SW480 (cell line): ENCODE results near the gene OST4.

Source experiments
- DNase-seq: peaks from one replicate; pipeline ENCODE4 v3.0.0-alpha.2; 2016; ENCODE audit warnings: low spot score

OST4 gene

DNA sequence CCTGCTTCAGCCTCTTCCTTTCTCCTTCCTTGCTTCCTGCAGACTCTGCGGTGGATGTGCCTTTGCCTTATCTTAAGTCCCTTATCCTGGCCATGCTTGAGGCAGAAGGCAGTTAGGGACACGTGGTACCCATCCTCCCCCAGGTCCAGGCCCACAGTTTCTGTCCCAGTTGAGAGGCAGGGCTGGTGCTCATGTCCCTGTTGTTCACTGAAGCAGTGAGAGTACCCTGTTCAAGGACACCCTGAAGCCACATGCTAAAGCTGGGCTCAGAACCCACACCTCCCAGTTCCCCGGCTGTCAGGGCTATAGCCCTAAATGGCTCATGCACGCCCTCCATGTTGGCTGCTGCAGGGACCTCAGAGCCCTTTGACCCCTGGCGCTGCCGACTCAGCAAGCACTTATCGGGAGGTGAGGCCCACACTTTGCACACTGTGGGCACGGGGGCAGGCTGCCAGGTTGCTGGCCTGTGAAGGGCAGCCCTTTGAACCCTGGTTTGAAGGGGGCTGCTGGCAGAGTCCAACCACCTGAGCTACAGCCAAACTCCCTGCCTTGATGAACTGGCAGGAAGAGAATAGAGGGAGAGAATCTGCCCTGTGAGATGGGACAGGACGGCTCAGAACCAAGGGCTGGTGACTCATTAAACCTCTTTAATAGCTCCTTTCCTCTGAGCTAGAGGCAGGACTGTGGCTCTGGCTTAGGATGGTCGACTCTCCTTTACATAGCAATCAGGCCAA, 21.4 kb upstream of the OST4 start:
- DNase-seq = no peak

DNA sequence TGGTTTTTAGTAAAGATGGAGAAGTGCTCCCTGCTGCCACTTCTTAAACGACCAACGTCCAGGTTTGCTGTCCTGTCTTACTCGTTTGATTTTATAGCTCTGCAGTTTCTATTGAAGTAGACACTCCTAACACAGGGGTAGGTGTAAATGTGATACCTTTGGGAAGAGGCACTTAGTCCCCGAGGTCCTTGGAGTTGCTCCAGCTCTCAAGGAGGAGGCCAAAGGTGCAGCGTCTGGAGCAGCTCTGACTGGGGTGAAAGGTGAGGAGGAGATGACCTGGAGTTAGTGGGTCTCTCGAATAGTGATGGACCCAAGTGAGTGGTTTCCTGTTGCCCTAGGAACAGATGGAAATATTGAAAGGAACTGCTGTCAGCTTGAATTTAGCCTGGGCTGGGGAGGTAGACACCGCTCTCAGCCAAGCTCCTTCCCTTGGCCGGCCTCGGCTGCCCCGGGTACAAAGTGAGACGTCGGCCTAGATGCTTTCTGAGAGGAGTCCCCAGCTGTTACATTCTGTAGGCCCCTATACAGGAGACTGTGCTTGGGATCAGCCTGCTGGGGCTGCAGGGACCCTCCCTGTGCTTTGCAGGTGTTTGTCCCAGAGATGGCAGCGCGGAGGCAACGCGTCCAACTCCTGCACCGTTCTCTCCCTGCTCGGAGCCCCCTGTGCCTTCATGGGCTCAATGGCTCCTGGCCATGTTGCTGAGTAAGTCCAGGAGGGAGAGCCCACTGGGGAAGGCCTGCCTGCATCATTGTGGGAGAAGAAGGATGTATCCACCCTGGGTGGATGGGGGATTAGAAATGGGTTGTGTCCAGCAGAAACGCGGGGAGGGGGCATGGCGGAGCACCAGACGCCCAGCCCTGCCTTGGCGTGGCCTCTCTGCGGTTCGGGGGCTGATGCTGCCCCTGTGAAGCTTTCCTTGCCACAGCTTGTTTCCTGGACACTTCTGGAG, 20.6 kb upstream of the OST4 start:
- no peak for DNase-seq

DNA sequence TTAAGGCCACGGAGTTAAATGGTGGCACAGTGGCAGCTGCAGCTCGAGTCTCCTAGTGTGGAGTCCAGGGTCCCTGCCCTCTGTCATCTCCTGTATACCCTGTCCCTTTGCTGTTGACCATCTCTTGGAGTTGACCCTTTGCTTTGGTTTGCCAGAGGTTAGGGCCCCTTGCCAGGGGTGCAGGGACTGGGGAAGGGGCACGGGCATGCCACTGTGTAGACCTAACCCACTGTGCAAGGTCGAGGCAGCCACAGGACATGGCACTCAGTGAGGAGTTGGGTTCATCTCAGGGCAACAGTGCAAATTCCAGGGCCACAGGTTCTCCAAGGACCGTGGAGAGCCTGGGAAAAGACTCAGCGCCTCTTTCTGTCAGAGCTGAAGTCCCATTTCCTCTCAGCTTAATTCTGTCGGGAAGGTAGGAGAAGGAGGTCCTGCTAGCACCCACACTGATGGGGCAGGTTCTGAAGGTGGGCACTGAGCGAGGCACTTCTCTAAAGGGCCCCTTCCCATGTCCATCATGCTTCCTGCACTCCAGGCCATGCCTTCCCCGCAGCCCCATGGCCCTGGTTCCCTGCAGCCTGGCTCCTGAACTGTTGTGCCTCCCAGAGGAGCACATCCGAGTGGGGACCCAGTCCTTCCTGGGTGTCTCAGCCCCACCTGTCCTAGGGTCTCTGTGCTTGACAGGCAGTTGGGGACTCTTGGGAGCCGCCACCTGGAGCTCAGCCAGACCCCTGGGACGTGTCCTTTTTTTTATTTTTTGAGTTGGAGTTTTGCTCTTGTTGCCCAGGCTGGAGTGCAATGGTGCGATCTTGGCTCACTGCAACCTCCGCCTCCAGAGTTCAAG, 17.9 kb upstream of the OST4 start:
- no peak for DNase-seq

DNA sequence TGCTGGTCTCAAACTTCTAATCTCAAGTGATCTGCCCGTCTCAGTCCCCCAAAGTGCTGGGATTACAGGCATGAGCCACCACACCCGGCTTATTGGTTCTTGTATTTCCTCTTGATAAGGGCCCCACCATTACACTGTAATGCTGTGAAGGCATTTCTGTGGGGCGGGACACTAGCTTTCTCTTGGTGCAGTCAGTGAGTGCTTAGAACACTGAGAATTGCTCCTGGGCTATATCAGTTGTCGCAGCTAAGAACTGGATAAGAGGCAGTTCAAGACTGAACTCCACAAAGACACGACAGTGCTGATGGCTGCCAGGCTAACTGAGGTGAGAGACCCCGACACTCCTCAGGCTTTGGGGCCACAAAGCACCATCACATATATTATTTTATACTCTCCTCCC, 17.2 kb upstream of the OST4 start:
- DNase-seq = no peak

DNA sequence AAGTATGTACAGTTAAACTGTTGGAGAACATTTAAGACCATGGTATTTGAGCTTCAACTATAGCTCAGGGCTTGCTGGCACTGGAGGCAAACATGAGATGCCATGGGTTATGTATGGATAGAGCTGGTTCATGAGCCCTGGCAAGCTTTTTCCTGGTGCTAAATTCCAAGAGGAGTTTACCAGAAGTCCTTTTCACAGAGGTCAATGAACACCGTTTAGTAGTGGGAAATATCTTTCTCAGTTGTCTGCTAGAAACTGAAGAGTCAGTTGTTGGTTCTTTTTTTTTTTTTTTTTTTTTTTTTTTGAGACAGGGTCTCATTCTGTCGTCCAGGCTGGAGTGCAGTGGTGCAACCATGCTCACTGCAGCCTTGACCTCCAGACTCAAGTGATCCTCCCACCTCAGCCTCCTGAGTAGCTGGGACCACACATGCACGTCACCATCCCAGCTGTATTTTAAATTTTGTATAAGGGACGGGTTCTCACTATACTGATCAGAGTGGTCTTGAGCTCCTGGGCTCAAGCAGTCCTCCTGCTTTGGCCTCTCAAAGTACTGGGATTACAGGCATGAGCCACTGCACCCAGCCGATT, 16.5 kb upstream of the OST4 start:
- DNase-seq = no peak

DNA sequence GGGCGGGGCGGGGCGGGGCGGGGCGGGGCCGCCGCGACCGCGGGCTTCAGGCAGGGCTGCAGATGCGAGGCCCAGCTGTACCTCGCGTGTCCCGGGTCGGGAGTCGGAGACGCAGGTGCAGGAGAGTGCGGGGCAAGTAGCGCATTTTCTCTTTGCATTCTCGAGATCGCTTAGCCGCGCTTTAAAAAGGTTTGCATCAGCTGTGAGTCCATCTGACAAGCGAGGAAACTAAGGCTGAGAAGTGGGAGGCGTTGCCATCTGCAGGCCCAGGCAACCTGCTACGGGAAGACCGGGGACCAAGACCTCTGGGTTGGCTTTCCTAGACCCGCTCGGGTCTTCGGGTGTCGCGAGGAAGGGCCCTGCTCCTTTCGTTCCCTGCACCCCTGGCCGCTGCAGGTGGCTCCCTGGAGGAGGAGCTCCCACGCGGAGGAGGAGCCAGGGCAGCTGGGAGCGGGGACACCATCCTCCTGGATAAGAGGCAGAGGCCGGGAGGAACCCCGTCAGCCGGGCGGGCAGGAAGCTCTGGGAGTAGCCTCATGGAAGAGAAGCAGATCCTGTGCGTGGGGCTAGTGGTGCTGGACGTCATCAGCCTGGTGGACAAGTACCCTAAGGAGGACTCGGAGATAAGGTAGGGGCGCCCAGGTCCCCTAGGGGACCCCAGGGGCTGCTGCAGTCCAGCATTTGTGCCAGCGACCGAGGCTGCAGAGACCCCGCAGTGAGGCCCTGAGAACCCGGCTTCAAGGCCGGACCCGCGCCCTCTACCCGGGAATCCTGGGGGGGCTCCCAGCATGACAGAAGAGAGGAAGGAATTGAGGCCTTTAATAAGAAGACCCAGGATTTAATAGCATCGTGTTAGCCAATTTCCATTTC, 15.5 kb upstream of the OST4 start, which contains the start of gene KHK:
Gene KHK, plus strand, starts transcription at position 49 of the 870 bp plus-strand sequence. Its CDS starts 488 bp downstream, at position 537.
- peak; percentile 70 for DNase-seq

DNA sequence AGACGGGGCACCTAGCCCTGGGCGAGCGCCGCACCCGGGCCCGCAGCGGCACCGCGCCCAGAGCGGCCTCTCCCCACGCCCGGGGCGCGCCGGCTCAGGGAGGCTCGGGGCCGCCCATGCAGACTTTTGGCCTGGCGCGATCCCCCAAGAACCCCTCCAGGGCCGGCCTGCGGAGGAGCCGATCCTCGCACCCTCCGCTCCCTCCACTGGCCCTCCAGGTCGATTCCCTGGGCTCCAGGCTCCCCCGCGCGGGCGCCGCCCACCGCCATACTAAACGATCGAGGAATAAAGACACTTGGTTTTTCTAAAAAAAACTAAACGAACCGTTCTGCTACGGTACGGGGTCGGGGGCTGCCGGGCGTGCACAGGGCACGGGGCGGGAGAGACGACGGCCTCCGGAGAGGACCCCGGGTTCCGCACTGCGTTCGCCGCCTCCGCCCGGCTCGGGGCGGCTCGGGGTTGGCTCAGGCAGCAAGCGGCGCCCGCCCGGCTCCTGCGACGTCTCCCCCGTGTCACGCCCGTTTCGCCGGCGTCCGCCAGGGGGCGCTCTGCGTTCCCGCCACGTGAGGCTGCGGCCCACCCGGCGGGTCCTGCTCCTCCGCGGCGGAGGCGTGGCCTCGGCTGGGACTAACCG, 14.8 kb upstream of the OST4 start:
- peak; percentile 93 for DNase-seq

DNA sequence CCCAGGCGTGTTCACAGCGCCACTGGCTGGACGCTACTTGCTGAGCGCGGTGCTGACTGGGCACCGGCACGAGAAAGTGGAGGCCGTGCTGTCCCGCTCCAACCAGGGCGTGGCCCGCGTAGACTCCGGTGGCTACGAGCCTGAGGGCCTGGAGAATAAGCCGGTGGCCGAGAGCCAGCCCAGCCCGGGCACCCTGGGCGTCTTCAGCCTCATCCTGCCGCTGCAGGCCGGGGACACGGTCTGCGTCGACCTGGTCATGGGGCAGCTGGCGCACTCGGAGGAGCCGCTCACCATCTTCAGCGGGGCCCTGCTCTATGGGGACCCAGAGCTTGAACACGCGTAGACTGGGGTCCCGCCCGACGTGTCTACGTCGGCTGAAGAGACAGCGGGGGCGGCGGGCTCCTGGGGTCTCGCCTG, 14.2 kb upstream of the OST4 start:
- peak; percentile 79 for DNase-seq

DNA sequence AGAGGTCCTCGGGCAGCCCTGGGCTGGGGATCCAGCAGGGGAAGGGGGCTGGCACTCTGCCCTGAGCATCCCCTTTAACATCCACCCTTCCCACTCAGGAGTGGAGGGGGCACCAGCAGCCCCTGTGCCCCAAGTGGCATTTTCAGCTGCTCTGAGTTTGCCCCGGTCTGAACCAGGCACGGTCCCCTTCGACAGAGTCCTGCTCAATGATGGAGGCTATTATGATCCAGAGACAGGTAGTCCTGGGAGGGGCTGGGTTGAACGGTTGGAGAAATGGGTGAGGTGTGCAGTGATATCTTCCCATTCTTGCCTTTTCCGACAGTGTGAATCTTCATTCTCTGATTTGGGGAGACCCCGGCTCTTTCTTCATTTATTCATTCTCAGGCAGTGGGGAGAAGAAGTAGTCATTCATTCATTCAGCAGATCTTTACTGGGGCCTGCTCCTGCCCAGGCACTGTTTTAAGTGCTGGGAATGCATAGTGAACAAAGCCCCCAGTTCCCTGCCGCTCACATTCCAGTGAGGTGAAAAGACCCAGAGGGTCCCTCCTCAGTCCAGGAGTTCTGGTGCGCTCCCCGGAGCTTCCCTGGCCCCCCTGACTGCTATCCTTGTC, 13.7 kb upstream of the OST4 start:
- no peak for DNase-seq

DNA sequence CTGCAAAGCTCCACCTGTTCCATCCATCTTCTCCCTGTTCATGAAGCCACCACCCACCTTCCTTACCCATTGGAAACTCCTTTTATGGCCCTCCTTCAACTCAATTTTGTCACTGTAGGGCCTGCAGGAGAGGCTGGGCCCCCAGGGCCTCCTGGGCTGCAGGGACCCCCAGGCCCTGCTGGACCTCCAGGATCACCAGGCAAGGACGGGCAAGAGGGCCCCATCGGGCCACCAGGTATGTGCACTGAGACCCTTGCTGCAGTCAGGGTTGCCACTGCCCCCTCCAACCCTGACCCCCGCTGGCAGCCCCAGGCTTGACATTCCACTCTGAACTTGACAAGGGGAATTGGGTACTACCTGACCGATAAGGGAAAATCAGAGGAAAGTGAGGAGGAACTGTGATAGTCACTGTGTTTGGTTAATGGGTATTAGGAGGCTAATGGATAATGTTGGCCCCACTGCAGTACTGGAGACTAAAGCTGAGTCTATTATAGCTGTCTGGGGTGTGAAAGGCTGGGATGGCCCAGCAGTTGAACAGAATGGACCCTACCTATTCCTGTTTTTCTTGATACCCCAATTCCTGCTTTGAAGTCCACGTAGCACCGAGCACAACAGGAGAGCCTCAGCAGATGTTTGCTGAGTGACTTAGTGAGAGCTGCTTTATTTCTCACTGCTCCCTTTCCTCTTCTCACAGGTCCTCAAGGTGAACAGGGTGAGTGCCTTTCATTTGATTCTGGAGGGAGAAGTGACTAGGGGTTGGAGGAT, 13.0 kb upstream of the OST4 start:
- DNase-seq = no peak

DNA sequence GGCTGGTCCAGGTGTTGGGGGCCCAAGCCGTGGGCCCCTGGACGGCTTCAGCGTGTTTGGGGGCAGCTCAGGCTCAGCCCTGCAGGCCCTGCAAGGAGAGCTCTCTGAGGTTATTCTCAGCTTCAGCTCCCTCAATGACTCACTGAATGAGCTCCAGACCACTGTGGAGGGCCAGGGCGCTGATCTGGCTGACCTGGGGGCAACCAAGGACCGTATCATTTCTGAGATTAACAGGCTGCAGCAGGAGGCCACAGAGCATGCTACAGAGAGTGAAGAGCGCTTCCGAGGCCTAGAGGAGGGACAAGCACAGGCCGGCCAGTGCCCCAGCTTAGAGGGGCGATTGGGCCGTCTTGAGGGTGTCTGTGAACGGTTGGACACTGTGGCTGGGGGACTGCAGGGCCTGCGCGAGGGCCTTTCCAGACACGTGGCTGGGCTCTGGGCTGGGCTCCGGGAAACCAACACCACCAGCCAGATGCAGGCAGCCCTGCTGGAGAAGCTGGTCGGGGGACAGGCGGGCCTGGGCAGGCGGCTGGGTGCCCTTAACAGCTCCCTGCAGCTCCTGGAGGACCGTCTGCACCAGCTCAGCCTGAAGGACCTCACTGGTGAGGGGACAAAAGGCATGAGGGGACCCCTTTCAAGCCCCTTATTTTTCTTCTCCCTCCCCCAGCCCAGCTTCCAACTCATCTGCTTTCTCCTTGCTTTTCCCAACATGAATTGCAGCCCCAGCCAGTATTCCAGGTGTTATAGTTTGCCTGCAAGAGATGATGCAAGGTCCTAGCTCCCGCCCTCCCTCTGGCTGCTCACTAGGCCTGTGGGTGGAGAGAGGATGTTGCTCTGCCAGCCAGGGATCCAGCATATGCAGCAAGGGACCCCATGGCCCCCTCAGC, 12.2 kb upstream of the OST4 start:
- DNase-seq = no peak

DNA sequence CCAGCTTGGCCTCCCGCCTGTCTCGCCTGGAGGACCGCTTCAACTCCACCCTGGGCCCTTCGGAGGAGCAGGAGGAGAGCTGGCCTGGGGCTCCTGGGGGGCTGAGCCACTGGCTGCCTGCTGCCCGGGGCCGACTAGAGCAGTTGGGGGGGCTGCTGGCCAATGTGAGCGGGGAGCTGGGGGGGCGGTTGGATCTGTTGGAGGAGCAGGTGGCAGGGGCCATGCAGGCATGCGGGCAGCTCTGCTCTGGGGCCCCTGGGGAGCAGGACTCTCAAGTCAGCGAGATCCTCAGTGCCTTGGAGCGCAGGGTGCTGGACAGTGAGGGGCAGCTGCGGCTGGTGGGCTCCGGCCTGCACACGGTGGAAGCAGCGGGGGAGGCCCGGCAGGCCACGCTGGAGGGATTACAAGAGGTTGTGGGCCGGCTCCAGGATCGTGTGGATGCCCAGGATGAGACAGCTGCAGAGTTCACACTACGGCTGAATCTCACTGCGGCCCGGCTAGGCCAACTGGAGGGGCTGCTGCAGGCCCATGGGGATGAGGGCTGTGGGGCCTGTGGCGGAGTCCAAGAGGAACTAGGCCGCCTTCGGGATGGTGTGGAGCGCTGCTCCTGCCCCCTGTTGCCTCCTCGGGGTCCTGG, 11.4 kb upstream of the OST4 start:
- no peak for DNase-seq

DNA sequence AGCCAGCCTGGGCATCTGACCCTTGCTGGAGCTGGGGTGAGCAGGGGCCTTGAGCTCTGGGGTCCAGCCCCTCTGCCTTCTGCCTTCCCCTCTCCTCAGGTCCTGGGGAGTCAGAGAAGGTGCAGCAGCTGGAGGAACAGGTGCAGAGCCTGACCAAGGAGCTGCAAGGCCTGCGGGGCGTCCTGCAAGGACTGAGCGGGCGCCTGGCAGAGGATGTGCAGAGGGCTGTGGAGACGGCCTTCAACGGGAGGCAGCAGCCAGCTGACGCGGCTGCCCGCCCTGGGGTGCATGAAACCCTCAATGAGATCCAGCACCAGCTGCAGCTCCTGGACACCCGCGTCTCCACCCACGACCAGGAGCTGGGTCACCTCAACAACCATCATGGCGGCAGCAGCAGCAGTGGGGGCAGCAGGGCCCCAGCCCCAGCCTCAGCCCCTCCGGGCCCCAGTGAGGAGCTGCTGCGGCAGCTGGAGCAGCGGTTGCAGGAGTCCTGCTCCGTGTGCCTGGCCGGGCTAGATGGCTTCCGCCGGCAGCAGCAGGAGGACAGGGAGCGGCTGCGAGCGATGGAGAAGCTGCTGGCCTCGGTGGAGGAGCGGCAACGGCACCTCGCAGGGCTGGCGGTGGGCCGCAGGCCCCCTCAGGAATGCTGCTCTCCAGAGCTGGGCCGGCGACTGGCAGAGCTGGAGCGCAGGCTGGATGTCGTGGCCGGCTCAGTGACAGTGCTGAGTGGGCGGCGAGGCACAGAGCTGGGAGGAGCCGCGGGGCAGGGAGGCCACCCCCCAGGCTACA, 10.7 kb upstream of the OST4 start:
- DNase-seq = no peak

DNA sequence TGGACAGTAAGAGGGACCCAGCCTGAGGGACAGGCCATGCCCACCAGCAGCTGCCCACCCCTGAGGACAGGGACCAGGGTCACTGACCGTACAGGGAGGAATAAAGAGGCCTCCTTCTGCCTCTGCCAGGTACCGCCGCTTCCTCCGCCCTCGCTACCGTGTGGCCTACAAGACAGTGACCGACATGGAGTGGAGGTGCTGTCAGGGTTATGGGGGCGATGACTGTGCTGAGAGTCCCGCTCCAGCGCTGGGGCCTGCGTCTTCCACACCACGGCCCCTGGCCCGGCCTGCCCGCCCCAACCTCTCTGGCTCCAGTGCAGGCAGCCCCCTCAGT, 9.1 kb upstream of the OST4 start:
- no peak for DNase-seq

DNA sequence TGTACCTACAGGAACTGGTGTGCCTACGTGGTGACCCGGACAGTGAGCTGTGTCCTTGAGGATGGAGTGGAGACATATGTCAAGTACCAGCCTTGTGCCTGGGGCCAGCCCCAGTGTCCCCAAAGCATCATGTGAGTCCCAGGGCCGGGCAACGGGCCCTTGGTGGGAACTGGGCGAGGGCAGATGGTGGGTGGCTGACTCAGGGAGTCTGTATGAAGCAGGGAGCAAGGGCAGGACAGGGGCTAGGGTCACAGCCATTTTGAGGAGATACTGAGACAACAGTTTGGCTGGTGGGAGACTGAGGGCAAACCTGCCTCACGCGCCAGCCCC, 8.7 kb upstream of the OST4 start:
- no peak for DNase-seq

DNA sequence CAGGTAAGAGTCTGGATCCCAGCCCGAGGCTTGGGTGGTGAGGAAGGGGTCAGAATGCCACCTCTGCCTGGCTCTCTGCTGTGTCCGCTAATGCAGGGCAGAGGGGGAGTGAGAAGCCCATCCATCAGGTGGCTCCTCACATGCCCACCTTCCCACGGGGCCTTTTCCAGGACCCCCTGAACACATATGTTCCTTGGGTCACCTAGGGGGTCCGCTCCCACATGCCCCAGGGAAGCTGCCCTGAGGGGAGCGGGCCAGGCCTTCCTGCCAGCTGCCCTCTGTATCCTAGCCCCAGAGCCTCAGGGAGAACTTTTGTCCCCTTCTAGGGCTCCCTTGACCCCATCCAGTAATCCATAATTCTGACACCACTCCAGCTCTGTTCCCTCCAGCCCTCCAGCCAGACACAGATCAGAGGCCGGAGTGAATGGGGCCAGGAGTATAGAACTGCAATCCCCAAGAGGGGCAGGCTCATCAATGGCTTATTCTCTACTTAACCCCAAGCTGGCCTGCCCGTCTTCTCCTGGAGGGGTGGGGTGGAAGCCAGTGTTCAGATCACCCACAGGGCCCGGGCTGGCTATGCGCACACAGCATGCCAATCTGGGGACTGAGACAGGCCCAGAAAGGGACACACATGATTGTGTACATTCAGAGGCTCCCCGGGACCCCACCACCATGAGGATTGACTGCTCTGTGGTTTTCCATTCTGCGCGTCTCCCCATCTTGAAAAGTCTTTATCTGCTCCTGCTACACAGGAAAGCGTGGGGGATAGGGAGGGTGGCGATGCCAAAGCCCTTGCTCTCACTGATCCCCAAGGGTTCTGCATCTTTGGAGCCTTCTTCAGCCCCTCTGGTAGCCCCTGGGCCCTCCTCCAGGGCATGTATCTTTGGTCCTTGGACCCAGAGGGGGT, 8.0 kb upstream of the OST4 start:
- DNase-seq = no peak
